MM.1S (cell line): ENCODE measurements around the gene SLIT1.

Source experiments
- DNase-seq: peaks from one replicate; pipeline ENCODE4 v3.0.0-alpha.2; 2015
- H2AFZ ChIP-seq: fragments of 300-600 bp; sonication (generic); 2 replicates; pipeline ENCODE4 v1.6.0; 2016; ENCODE audit warnings: antibody characterized with exemption, low read length
- H3F3A ChIP-seq: fragments of 300-600 bp; sonication (generic); 2 replicates; pipeline ENCODE4 v1.6.1; 2016; ENCODE audit warnings: mild to moderate bottlenecking, antibody characterized with exemption, low read length, moderate library complexity, mixed read lengths; ENCODE audit not compliant: insufficient read depth
- H3K27ac ChIP-seq: fragments of 300-600 bp; sonication (generic); 2 replicates; pipeline ENCODE4 v1.5.1; 2016; ENCODE audit warnings: mild to moderate bottlenecking, low read length
- H3K27me3 ChIP-seq: fragments of 300-600 bp; sonication (generic); replicated peaks from 2 replicates; pipeline ENCODE4 v1.6.0; 2016; ENCODE audit warnings: low read length; ENCODE audit not compliant: insufficient read depth
- H3K36me3 ChIP-seq: fragments of 300-600 bp; sonication (generic); replicated peaks from 2 replicates; pipeline ENCODE4 v1.6.1; 2016; ENCODE audit warnings: mild to moderate bottlenecking, low read length, mixed read lengths; ENCODE audit not compliant: insufficient read depth
- H3K4me1 ChIP-seq: fragments of 300-600 bp; sonication (generic); 2 replicates; pipeline ENCODE4 v1.6.1; 2016; ENCODE audit warnings: low read length, mixed read lengths
- H3K4me2 ChIP-seq: fragments of 300-600 bp; sonication (generic); 2 replicates; pipeline ENCODE4 v1.6.0; 2016; ENCODE audit warnings: low read depth, low read length
- H3K4me3 ChIP-seq: fragments of 300-600 bp; sonication (generic); 2 replicates; pipeline ENCODE4 v1.5.1; 2016; ENCODE audit warnings: low read length, mixed read lengths
- H3K79me2 ChIP-seq: fragments of 300-600 bp; sonication (generic); 2 replicates; pipeline ENCODE4 v1.6.1; 2016; ENCODE audit warnings: mixed run types, low read length, mixed read lengths
- H3K9ac ChIP-seq: fragments of 300-600 bp; sonication (generic); 2 replicates; pipeline ENCODE4 v1.6.1; 2016; ENCODE audit warnings: low read length, mixed read lengths
- H3K9me2 ChIP-seq: fragments of 300-600 bp; sonication (generic); replicated peaks from 2 replicates; pipeline ENCODE4 v1.6.1; 2016; ENCODE audit warnings: mild to moderate bottlenecking, low read length, mixed read lengths; ENCODE audit not compliant: insufficient read depth
- H3K9me3 ChIP-seq: fragments of 300-600 bp; sonication (generic); replicated peaks from 2 replicates; pipeline ENCODE4 v1.6.1; 2016; ENCODE audit warnings: mild to moderate bottlenecking, low read length, mixed read lengths; ENCODE audit not compliant: insufficient read depth
- H4K20me1 ChIP-seq: fragments of 300-600 bp; sonication (generic); 2 replicates; pipeline ENCODE4 v1.6.1; 2016; ENCODE audit warnings: mild to moderate bottlenecking, low read length, moderate library complexity, mixed read lengths; ENCODE audit not compliant: insufficient read depth
- EZH2 ChIP-seq: fragments of 300-600 bp; sonication (generic); optimal IDR thresholded peaks from 2 replicates; pipeline ENCODE3; 2017; ENCODE audit warnings: low read depth, mild to moderate bottlenecking, antibody characterized with exemption, low read length, mixed read lengths
- EZH2phosphoT487 ChIP-seq: fragments of 300-600 bp; sonication (generic); IDR thresholded peaks from 2 replicates; pipeline ENCODE4 v1.6.1; 2018; ENCODE audit warnings: antibody characterized with exemption, low read length
- TF ChIP-seq, protein P1 (sequence below): fragments of 300-600 bp; sonication (generic); IDR thresholded peaks from 2 replicates; pipeline ENCODE4 v1.5.1; 2016; ENCODE audit warnings: antibody characterized with exemption, low read length, mixed read lengths

The SLIT1 gene

DNA sequence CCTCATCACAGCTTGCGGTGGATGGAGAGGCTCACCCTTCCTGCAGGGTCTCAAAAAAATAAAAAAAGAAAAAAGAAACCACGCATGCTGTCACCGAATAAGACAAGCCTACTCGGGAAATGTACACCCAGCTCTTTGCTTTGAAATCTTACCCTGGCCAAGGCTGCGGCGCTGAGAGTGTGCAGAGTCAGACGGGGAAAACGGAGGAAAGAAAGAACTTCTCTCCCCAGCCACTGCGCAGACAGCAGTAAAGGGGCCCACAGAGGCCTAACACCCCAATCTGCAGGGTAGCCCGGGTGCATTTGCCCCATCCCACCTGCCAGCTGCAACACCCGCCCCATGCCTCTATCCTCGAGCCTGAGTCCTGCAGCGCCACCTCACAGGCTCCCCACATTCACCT lies 14.8 kb downstream of the SLIT1 start:
- Histone ChIP-seq H3K4me1 (no peaks in the 10 kb centered on the region), H3K9me3 (no peaks in the 10 kb centered on the region), H3K9me2 (no peaks in the 10 kb centered on the region), H3K27ac (no peak overlapping the region), H3K9ac (no peak overlapping the region), H3K4me2 (no peak overlapping the region), H3F3A (no peaks in the 10 kb centered on the region), H2AFZ (no peak overlapping the region), H3K79me2 (no peaks in the 10 kb centered on the region), H4K20me1 (no peaks in the 10 kb centered on the region), H3K36me3 (no peaks in the 10 kb centered on the region), H3K4me3 (no peak overlapping the region), H3K27me3 (peaks cover 7% of the 10 kb centered on the region)
- no peak for TF ChIP-seq EZH2phosphoT487
- TF ChIP-seq, protein P1, sequence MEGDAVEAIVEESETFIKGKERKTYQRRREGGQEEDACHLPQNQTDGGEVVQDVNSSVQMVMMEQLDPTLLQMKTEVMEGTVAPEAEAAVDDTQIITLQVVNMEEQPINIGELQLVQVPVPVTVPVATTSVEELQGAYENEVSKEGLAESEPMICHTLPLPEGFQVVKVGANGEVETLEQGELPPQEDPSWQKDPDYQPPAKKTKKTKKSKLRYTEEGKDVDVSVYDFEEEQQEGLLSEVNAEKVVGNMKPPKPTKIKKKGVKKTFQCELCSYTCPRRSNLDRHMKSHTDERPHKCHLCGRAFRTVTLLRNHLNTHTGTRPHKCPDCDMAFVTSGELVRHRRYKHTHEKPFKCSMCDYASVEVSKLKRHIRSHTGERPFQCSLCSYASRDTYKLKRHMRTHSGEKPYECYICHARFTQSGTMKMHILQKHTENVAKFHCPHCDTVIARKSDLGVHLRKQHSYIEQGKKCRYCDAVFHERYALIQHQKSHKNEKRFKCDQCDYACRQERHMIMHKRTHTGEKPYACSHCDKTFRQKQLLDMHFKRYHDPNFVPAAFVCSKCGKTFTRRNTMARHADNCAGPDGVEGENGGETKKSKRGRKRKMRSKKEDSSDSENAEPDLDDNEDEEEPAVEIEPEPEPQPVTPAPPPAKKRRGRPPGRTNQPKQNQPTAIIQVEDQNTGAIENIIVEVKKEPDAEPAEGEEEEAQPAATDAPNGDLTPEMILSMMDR = no peak
- TF ChIP-seq EZH2 = no peak
- no peak for DNase-seq

GRCh38 chr10:97169911-97170693 lies 15.7 kb downstream of the SLIT1 start:
- DNase-seq = no peak
- H3K79me2 ChIP-seq = no peaks in the 10 kb centered on the region
- no peaks in the 10 kb centered on the region for H3F3A ChIP-seq
- H3K4me3 ChIP-seq = no peak overlapping the region
- no peaks in the 10 kb centered on the region for H4K20me1 ChIP-seq
- no peaks in the 10 kb centered on the region for H3K36me3 ChIP-seq
- no peak overlapping the region for H2AFZ ChIP-seq
- peaks cover 7% of the 10 kb centered on the region for H3K27me3 ChIP-seq
- TF ChIP-seq, protein P1 = no peak
- TF ChIP-seq EZH2 = no peak
- TF ChIP-seq EZH2phosphoT487 = no peak
- no peaks in the 10 kb centered on the region for H3K9me2 ChIP-seq
- H3K9me3 ChIP-seq = no peaks in the 10 kb centered on the region
- no peaks in the 10 kb centered on the region for H3K4me1 ChIP-seq
- H3K4me2 ChIP-seq = no peak overlapping the region
- no peak overlapping the region for H3K27ac ChIP-seq
- H3K9ac ChIP-seq = no peak overlapping the region

- Histone ChIP-seq H3K27ac (no peak overlapping the region), H3K4me2 (no peak overlapping the region), H4K20me1 (no peaks in the 10 kb centered on the region), H3K27me3 (peaks cover 7% of the 10 kb centered on the region), H3F3A (no peaks in the 10 kb centered on the region), H3K4me3 (no peak overlapping the region), H3K9me2 (no peaks in the 10 kb centered on the region), H2AFZ (no peak overlapping the region), H3K79me2 (no peaks in the 10 kb centered on the region), H3K9me3 (no peaks in the 10 kb centered on the region), H3K4me1 (no peaks in the 10 kb centered on the region), H3K9ac (no peak overlapping the region), H3K36me3 (no peaks in the 10 kb centered on the region)
- DNase-seq = no peak
- TF ChIP-seq EZH2 = no peak
- TF ChIP-seq EZH2phosphoT487 = no peak
- TF ChIP-seq, protein P1 = no peak
Observed at GRCh38 chr10:97169063-97169462, 16.7 kb downstream of the SLIT1 start.
